HepG2 (cell line): Measurements from ENCODE around the gene PCSK6. TPM values are rescaled to one million over a fixed set of nuclear protein-coding genes. Genes with fewer than 3 reads are reported as not detected.

Experiments used
- ATAD3A ChIP-seq: sonication (generic); formaldehyde crosslinking; IDR thresholded peaks from 2 replicates; pipeline ENCODE4 v1.4.0; 2020; ENCODE audit warnings: missing genetic modification reagents
- ETV5 ChIP-seq: IDR thresholded peaks from 2 replicates; pipeline ENCODE4 v1.6.1; 2018; ENCODE audit warnings: missing biosample characterization, missing genetic modification reagents, inconsistent platforms, borderline replicate concordance
- FIP1L1 ChIP-seq: fragments of 200-400 bp; formaldehyde crosslinking; IDR thresholded peaks from 2 replicates; pipeline ENCODE4 v1.6.1; 2018; ENCODE audit warnings: low read depth, mild to moderate bottlenecking, low read length, moderate library complexity, borderline replicate concordance; ENCODE audit not compliant: insufficient read depth
- HNF4A ChIP-seq: sonication (generic); formaldehyde crosslinking; IDR thresholded peaks from 2 replicates; pipeline ENCODE4 v1.4.0; 2020; ENCODE audit warnings: missing genetic modification reagents
- HOMEZ ChIP-seq: IDR thresholded peaks from 2 replicates; pipeline ENCODE4 v1.6.1; 2016; ENCODE audit warnings: low read depth
- KLF11 ChIP-seq: IDR thresholded peaks from 2 replicates; pipeline ENCODE4 v1.6.1; 2016; ENCODE audit warnings: missing compliant biosample characterization
- MED13 ChIP-seq: sonication (generic); formaldehyde crosslinking; IDR thresholded peaks from 2 replicates; pipeline ENCODE4 v1.5.0; 2020; ENCODE audit warnings: missing genetic modification reagents
- MYNN ChIP-seq: sonication (generic); formaldehyde crosslinking; IDR thresholded peaks from 2 replicates; pipeline ENCODE4 v1.4.0; 2020; ENCODE audit warnings: mild to moderate bottlenecking, low read depth, missing genetic modification reagents
- NR2C2 ChIP-seq: sonication (generic); formaldehyde crosslinking; IDR thresholded peaks from 2 replicates; pipeline ENCODE4 v1.4.0; 2020; ENCODE audit warnings: missing genetic modification reagents, mild to moderate bottlenecking, moderate library complexity, borderline replicate concordance
- PCBP2 ChIP-seq: fragments of 200-400 bp; formaldehyde crosslinking; optimal IDR thresholded peaks from 2 replicates; pipeline ENCODE3; 2018; ENCODE audit warnings: low read length, low read depth; ENCODE audit not compliant: poor library complexity, severe bottlenecking
- SIX4 ChIP-seq: sonication (generic); formaldehyde crosslinking; IDR thresholded peaks from 2 replicates; pipeline ENCODE4 v1.4.0; 2020; ENCODE audit warnings: missing genetic modification reagents
- SP5 ChIP-seq: IDR thresholded peaks from 2 replicates; pipeline ENCODE4 v1.6.1; 2016; ENCODE audit warnings: low read depth, borderline replicate concordance
- SRF ChIP-seq: IDR thresholded peaks from 2 replicates; pipeline ENCODE4 v1.6.1; 2011; ENCODE audit warnings: mild to moderate bottlenecking, low read depth, low read length, moderate library complexity
- SRY ChIP-seq: sonication (generic); formaldehyde crosslinking; IDR thresholded peaks from 2 replicates; pipeline ENCODE4 v1.8.0; 2022; ENCODE audit warnings: mild to moderate bottlenecking, missing genetic modification reagents
- TEF ChIP-seq: sonication (generic); formaldehyde crosslinking; IDR thresholded peaks from 2 replicates; pipeline ENCODE4 v1.5.0; 2020; ENCODE audit warnings: missing genetic modification reagents
- ZBTB21 ChIP-seq: sonication (generic); formaldehyde crosslinking; IDR thresholded peaks from 2 replicates; pipeline ENCODE4 v1.4.0; 2020; ENCODE audit warnings: missing genetic modification reagents
- ZBTB46 ChIP-seq: sonication (generic); formaldehyde crosslinking; IDR thresholded peaks from 2 replicates; pipeline ENCODE4 v1.4.0; 2020; ENCODE audit warnings: mild to moderate bottlenecking, missing genetic modification reagents, borderline replicate concordance
- ZNF24 ChIP-seq: fragments of 450-650 bp; IDR thresholded peaks from 2 replicates; pipeline ENCODE4 v1.6.1; 2017; ENCODE audit warnings: antibody characterized with exemption, mild to moderate bottlenecking
- ZNF276 ChIP-seq: sonication (generic); formaldehyde crosslinking; IDR thresholded peaks from 2 replicates; pipeline ENCODE4 v1.4.0; 2020; ENCODE audit warnings: mild to moderate bottlenecking, low read depth, missing genetic modification reagents
- ZNF660 ChIP-seq: sonication (generic); formaldehyde crosslinking; IDR thresholded peaks from 2 replicates; pipeline ENCODE4 v1.5.1; 2020; ENCODE audit warnings: mild to moderate bottlenecking, low read depth, missing genetic modification reagents, borderline replicate concordance
- ZNF674 ChIP-seq: sonication (generic); formaldehyde crosslinking; IDR thresholded peaks from 2 replicates; pipeline ENCODE4 v1.5.0; 2020; ENCODE audit warnings: low read depth, mild to moderate bottlenecking, missing genetic modification reagents
- ZNF710 ChIP-seq: sonication (generic); formaldehyde crosslinking; IDR thresholded peaks from 2 replicates; pipeline ENCODE4 v1.5.0; 2020; ENCODE audit warnings: mild to moderate bottlenecking, missing genetic modification reagents, borderline replicate concordance
- polyA plus RNA-seq, 8 experiments: library from polyadenylated mRNA; depleted of rRNA in 3 of 8; stranded (reverse) in 7 of 8; unstranded in 1 of 8; fragments of >200 nt; fragmentation: Illumina TruSeq in 4 of 8; extraction: Trizol in 4 of 8; gene quantifications; 2 replicates each; pipeline versions ENCODE4 v1.2.1 to v1.2.3, GENCODE V29; 2011 to 2016; ENCODE audit warnings: low read depth in 4 of 8, missing spikeins in 1 of 8, mixed read lengths in 1 of 8; ENCODE audit not compliant: insufficient read depth in 1 of 8
- total RNA-seq, 5 experiments: library from RNA; depleted of rRNA; stranded (reverse); fragments of >200 nt; fragmentation: Illumina TruSeq; extraction: Trizol; gene quantifications; 2 replicates each; pipeline ENCODE4 v1.2.3, GENCODE V29; 2016; ENCODE audit warnings: low read depth in 1 of 5

The PCSK6 gene
- total and polyA plus RNA-seq, 2 of the 13 experiments (the other 11 are each of a cell fraction or from before 2014, with no cell fraction given), result 56.5 to 155 TPM

- TF ChIP-seq ZNF710 (CRISPR knock-in tag), result no peak
- TF ChIP-seq MED13 (CRISPR knock-in tag), result peak; percentile 79
- no peak for TF ChIP-seq FIP1L1
- TF ChIP-seq ZNF24, result no peak
- TF ChIP-seq ZNF674 (CRISPR knock-in tag), result no peak
- TF ChIP-seq MYNN (CRISPR knock-in tag), result peak; percentile 1; the same call in 1 of the 2 replicates
- TF ChIP-seq ZBTB21 (CRISPR knock-in tag), result no peak
- TF ChIP-seq SP5 (CRISPR knock-in tag), result peak; percentile 32; the same call in 1 of the 2 replicates
- peak; percentile 89 for TF ChIP-seq NR2C2
- peak; percentile 84 for TF ChIP-seq HNF4A (CRISPR knock-in tag)
- TF ChIP-seq SRF, result 0 out of 2 replicates have a peak, but pooled peaks have one; percentile 14
- TF ChIP-seq ZBTB46 (CRISPR knock-in tag), result no peak
- no peak for TF ChIP-seq PCBP2
- no peak for TF ChIP-seq TEF (CRISPR knock-in tag)
- TF ChIP-seq KLF11 (CRISPR knock-in tag), result no peak
- TF ChIP-seq SIX4 (CRISPR knock-in tag), result no peak; the same call in 1 of the 2 replicates
- peak; percentile 77; the same call in 1 of the 2 replicates for TF ChIP-seq SRY
- no peak for TF ChIP-seq ZNF276
- TF ChIP-seq HOMEZ (CRISPR knock-in tag), result no peak
- TF ChIP-seq ZNF660, result no peak
- no peak for TF ChIP-seq ATAD3A (CRISPR knock-in tag)
- TF ChIP-seq ETV5 (CRISPR knock-in tag), result peak; percentile 42; the same call in 1 of the 2 replicates
These were observed 50.8 kb downstream of the PCSK6 start (continued) for GRCh38 chr15:101438482-101439284.
